Activated CD8-positive, alpha-beta T cell treated with anti-CD3 and anti-CD28 coated beads for 36 hours (primary cell): ENCODE measurements around the gene OGFOD1. TPM values are rescaled to one million over a fixed set of nuclear protein-coding genes. Genes with fewer than 3 reads are reported as not detected.

Experiments
- ATAC-seq: fragments of 200-7000 bp; cut with Tn5 transposase; one replicate; pipeline ENCODE4 v1.10.0; 2021; ENCODE audit warnings: mild to moderate bottlenecking, moderate library complexity
- CTCF ChIA-PET: fragments of 350-600 bp; sonication (Branson Sonifier 250); formaldehyde crosslinking; loops from one replicate; lab custom pipeline; 2021; ENCODE audit warnings: antibody characterized with exemption; lab: Charles Lee
- POLR2A ChIA-PET: fragments of 350-600 bp; sonication (Branson Sonifier 250); formaldehyde crosslinking; loops from one replicate; lab custom pipeline; 2021; ENCODE audit warnings: antibody characterized with exemption; lab: Charles Lee
- DNase-seq: peaks from one replicate; pipeline ENCODE4 v3.0.0-alpha.2; 2020
- H3K27ac Mint-ChIP-seq: one replicate; pipeline ENCODE4 v1.8.0; 2021; ENCODE audit warnings: mild to moderate bottlenecking, mixed read lengths
- H3K27me3 Mint-ChIP-seq: one replicate; pipeline ENCODE4 v1.8.0; 2021; ENCODE audit warnings: mixed read lengths
- H3K36me3 Mint-ChIP-seq: one replicate; pipeline ENCODE4 v1.8.0; 2021; ENCODE audit warnings: low read depth, mixed read lengths
- H3K4me1 Mint-ChIP-seq: one replicate; pipeline ENCODE4 v1.8.0; 2021; ENCODE audit warnings: low read depth, mixed read lengths
- H3K4me3 Mint-ChIP-seq: one replicate; pipeline ENCODE4 v1.8.0; 2021; ENCODE audit warnings: mild to moderate bottlenecking, moderate library complexity, mixed read lengths
- H3K9me3 Mint-ChIP-seq: one replicate; pipeline ENCODE4 v1.8.0; 2021; ENCODE audit warnings: mixed read lengths
- intact Hi-C: fragments of 100-400 bp; cut with micrococcal nuclease; formaldehyde crosslinking; loops from one replicate; pipeline ENCODE4 v1.10.0; 2022
- total RNA-seq, 2 experiments: library from RNA; stranded (reverse); gene quantifications; one replicate each; pipeline ENCODE4 v1.2.3, GENCODE V29; 2021
- TF ChIP-seq, protein P1 (sequence below): fragments of 200-600 bp; IDR thresholded peaks from one replicate; pipeline ENCODE4 v1.8.0; 2022; ENCODE audit warnings: antibody characterized with exemption, mild to moderate bottlenecking

OGFOD1 gene
- total RNA-seq, 2 experiments from 2014 or later = 51.0 to 59.2 TPM

DNA sequence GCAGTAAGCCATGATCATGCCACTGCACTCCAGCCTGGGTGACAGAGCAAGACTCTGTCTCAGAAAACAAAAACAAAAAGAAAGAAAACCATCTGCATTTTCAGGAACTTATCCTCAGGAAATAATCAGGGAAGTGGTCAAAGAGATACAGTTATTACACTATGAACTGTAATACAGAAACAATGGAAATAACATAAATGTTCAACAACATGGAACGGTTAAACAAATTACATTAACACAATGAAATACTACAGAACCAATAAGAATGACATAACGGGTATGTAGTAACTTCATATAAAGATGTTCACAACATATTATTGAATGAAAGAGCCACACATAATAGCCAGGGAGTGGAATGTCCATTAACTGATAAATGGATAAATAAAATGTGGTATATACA lies 61.7 kb downstream of the OGFOD1 start:
- H3K4me3 Mint-ChIP-seq = no peak overlapping the region
- H3K27me3 Mint-ChIP-seq = no peaks in the 10 kb centered on the region
- POLR2A ChIA-PET = no interaction called here
- no peaks in the 10 kb centered on the region for H3K9me3 Mint-ChIP-seq
- TF ChIP-seq, protein P1, sequence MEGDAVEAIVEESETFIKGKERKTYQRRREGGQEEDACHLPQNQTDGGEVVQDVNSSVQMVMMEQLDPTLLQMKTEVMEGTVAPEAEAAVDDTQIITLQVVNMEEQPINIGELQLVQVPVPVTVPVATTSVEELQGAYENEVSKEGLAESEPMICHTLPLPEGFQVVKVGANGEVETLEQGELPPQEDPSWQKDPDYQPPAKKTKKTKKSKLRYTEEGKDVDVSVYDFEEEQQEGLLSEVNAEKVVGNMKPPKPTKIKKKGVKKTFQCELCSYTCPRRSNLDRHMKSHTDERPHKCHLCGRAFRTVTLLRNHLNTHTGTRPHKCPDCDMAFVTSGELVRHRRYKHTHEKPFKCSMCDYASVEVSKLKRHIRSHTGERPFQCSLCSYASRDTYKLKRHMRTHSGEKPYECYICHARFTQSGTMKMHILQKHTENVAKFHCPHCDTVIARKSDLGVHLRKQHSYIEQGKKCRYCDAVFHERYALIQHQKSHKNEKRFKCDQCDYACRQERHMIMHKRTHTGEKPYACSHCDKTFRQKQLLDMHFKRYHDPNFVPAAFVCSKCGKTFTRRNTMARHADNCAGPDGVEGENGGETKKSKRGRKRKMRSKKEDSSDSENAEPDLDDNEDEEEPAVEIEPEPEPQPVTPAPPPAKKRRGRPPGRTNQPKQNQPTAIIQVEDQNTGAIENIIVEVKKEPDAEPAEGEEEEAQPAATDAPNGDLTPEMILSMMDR = no peak
- intact Hi-C loops = no loop called here
- ATAC-seq = no peak
- CTCF ChIA-PET = interaction anchor here (0.6 to 1.9 kb wide), 8 partner anchors 17 to 196 kb away, joined by 3 to 16 read pairs (median 4); no protein-coding TSS in a partner anchor
- DNase-seq = no peak
- H3K4me1 Mint-ChIP-seq = peaks cover 34% of the 10 kb centered on the region
- no peak overlapping the region for H3K27ac Mint-ChIP-seq
- peaks cover 9% of the 10 kb centered on the region for H3K36me3 Mint-ChIP-seq

DNA sequence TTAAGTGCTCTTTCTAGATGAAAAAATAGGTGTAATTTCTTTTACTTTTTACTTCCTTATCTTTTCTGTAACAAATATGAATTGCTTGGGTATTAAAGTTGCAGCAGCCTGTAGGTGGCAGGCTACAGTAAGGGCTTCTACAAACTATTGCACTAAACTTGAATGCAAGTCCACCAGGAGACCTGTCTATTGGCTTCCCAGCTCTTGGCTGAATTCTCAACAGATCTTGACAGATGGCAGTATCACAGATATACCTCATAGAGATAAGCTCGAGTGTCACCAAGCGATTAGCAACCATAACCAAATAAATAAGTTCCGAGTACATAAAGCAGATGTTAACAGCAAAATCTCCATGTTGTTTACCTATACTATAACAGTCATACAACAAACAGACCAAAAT lies 62.6 kb downstream of the OGFOD1 start:
- TF ChIP-seq, protein P1 = peak; percentile 65
- no peak overlapping the region for H3K4me3 Mint-ChIP-seq
- POLR2A ChIA-PET = no interaction called here
- H3K9me3 Mint-ChIP-seq = no peaks in the 10 kb centered on the region
- no peaks in the 10 kb centered on the region for H3K27me3 Mint-ChIP-seq
- peaks cover 9% of the 10 kb centered on the region for H3K36me3 Mint-ChIP-seq
- CTCF ChIA-PET = interaction anchor here (0.6 to 1.9 kb wide), 20 partner anchors 9 to 195 kb away, joined by 3 to 16 read pairs (median 4); no protein-coding TSS in a partner anchor
- peaks cover 42% of the 10 kb centered on the region for H3K4me1 Mint-ChIP-seq
- intact Hi-C loops = no loop called here
- peak; percentile 72 for DNase-seq
- H3K27ac Mint-ChIP-seq = no peak overlapping the region
- ATAC-seq = peak; percentile 88

DNA sequence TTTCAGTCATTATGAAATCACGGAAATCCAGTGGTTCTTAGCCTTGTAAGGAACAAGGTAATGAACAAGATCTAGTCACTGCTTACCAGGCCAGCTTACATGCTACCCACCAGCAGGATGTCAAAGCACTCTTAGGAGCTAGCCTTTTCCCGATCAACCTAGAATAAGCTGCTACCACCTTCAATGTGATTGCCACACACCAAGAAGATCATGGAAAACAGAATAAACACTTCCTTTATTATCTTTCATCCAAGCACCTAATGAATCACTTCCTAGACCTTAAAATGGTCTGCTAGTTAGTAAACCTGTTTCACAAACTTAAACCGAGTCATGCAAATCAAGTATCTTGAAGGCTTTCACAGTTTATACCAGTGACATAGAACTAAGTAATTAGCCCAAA lies 63.5 kb downstream of the OGFOD1 start:
- no peak for ATAC-seq
- Mint-ChIP-seq H3K27ac (no peak overlapping the region), H3K9me3 (no peaks in the 10 kb centered on the region), H3K4me1 (peaks cover 42% of the 10 kb centered on the region), H3K4me3 (no peak overlapping the region), H3K27me3 (no peaks in the 10 kb centered on the region), H3K36me3 (peaks cover 7% of the 10 kb centered on the region)
- TF ChIP-seq, protein P1 = no peak
- intact Hi-C loops = no loop called here
- POLR2A ChIA-PET = no interaction called here
- DNase-seq = no peak
- CTCF ChIA-PET = interaction anchor here (0.9 to 1.9 kb wide), 12 partner anchors 10 to 187 kb away, joined by 3 to 16 read pairs (median 4); no protein-coding TSS in a partner anchor

- Mint-ChIP-seq H3K4me3 (no peak overlapping the region), H3K9me3 (no peaks in the 10 kb centered on the region), H3K4me1 (peaks cover 49% of the 10 kb centered on the region), H3K36me3 (peaks cover 3% of the 10 kb centered on the region), H3K27ac (no peak overlapping the region), H3K27me3 (no peaks in the 10 kb centered on the region)
- intact Hi-C loops = no loop called here
- TF ChIP-seq, protein P1 = no peak
- no peak for ATAC-seq
- POLR2A ChIA-PET = no interaction called here
- CTCF ChIA-PET = no interaction called here
- no peak for DNase-seq
Observed at GRCh38 chr16:56515665-56516064, 64.3 kb downstream of the OGFOD1 start.

- Mint-ChIP-seq H3K36me3 (no peaks in the 10 kb centered on the region), H3K27me3 (no peaks in the 10 kb centered on the region), H3K4me1 (peaks cover 48% of the 10 kb centered on the region), H3K27ac (no peak overlapping the region), H3K9me3 (no peaks in the 10 kb centered on the region), H3K4me3 (no peak overlapping the region)
- ATAC-seq (no peak), DNase-seq (no peak)
- ChIA-PET POLR2A (no interaction called here), CTCF (interaction anchor here (1.0 to 2.2 kb wide), 4 partner anchors 31 to 185 kb away, joined by 4 to 11 read pairs (median 7); no protein-coding TSS in a partner anchor)
- intact Hi-C loops = no loop called here
- TF ChIP-seq, protein P1 = no peak
Observed at GRCh38 chr16:56517206-56517605, 65.9 kb downstream of the OGFOD1 start.
